ENCODE results near the gene LNX1.

The LNX1 gene

DNA sequence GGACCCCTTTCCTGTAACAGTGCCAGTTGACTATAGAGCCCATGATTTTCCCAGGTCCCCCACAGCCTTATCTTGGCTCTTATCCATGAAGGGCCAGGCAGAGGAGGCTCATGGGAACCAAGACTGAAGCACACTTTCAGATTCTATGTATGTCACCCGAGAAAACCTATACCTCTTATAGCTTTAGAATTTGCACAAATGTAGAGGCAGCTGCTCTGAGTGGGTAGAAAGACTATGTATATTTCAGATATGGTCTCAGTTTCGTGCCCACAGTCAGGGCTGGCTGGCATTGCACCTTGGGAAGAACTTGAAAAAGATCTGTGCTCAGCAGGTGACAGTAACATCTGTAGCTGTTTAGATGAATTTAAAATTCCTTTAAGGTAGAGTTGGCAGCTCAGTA lies 8.3 kb upstream of the LNX1 start:
- no peak for DNase-seq (ENCODE audit: low read depth, low spot score)

DNA sequence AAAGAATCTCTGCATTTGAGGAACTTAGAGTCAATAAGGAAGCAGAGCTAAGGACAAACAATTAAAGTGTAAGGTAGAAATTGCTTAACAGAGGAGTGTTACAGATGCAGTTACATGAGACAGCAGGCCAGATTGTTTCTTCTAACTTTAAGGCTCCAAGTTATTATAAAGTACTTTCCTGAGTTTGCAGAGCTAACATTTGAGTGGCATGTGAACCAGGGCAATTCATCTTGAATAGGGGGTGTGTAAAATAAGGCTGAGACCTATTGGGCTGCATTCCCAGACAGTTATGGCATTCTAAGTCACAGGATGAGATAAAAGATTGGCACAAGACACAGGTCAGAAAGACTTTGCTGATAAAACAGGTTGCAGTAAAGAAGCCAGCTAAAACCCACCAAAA lies 7.6 kb upstream of the LNX1 start:
- DNase-seq (ENCODE audit: low read depth, low spot score), result no peak

DNA sequence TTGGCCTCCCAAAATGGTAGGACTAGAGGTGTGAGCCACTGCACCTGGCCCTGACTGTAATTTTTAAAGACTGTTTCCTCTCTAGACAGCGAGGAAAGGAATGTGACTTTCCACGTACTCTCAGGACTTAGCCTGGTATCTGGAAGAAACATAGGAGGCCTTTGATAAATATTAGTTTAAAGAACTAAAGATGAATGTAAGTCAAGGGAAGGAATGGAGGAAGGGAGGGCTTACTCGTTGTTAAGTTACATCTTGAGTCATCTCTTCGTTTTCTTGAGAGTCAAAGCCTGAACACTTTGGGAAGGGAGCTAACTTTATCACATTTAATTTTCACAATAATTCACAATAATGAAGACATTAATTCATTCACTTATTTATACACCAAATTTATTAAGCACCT lies 7.2 kb upstream of the LNX1 start:
- DNase-seq (ENCODE audit: low read depth, low spot score), result no peak

DNA sequence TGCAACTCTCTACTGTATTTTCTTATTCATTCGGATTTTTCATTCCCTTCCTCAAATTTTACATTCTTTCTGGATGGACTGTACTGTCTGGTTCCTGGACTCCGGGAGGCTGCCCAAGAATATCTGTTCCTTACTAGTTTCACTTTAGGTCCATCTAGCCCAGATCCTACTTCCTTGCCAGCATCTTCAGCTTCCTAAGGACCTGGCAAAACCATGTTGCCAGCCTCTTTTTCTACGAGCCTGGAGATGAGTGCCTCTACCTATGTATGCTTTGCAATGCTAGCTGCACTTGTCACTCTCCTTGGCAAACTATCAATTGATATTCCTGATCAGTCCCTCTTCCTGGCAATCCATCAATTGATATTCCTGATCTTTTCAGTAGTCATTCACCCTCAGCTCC lies 5.6 kb upstream of the LNX1 start:
- DNase-seq (ENCODE audit: low read depth, low spot score), result no peak

DNA sequence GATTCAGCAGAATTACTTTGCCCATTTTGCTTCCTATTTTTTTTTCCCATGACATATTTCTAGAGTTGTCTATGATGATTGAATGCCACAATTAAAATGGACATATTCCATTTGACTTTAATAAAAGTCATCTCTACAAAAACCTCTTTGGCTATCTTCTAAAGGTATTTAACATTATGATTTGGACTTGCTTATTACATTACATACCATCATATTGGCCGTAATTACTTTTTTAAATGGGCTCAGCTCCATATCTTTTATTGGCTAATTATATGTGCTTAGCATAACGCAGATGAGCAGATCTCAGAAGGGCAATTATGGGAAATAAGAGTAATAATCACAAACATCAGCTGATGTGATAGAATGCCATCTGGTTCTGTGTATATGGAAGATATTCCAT lies 4.5 kb upstream of the LNX1 start:
- no peak for DNase-seq (ENCODE audit: low read depth, low spot score)

DNA sequence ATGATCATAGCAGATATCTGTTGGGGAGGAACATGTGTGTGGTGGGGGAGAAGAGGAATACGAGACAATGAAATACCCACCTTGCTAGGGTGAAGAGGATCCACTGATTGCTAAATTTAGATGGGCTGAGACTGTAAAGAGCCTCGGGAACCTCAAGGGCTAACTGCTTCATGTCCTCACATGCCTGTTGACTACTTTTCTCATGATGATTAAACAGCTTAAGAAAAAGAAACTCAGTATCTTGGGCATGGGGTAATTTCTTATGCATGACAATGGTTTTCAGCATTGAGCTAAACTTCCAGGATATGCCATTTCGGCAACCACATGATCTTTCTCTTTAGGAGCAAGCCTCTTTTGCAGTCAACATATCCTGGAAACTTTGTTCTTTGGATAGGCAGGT lies 3.9 kb upstream of the LNX1 start:
- DNase-seq (ENCODE audit: low read depth, low spot score), result no peak

DNA sequence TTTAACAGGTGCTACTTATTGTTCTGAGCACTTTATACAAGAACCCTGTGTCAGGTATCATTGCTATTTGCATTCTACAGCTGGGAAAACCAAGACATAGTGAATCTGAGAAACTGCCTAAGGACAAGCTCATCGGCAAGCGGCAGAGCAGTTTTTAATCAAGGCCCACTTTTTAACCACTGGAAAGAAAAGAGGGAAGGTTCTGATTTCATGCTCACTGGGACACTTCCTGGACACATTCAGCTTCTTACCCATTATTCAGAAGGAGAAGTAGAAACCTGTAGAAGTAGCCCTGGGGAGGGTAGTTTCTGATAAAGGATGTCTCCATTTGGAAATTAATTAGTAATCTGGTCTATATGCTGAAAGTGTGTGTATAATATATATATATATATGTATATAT lies 2.5 kb upstream of the LNX1 start:
- DNase-seq (ENCODE audit: low read depth, low spot score), result no peak

DNA sequence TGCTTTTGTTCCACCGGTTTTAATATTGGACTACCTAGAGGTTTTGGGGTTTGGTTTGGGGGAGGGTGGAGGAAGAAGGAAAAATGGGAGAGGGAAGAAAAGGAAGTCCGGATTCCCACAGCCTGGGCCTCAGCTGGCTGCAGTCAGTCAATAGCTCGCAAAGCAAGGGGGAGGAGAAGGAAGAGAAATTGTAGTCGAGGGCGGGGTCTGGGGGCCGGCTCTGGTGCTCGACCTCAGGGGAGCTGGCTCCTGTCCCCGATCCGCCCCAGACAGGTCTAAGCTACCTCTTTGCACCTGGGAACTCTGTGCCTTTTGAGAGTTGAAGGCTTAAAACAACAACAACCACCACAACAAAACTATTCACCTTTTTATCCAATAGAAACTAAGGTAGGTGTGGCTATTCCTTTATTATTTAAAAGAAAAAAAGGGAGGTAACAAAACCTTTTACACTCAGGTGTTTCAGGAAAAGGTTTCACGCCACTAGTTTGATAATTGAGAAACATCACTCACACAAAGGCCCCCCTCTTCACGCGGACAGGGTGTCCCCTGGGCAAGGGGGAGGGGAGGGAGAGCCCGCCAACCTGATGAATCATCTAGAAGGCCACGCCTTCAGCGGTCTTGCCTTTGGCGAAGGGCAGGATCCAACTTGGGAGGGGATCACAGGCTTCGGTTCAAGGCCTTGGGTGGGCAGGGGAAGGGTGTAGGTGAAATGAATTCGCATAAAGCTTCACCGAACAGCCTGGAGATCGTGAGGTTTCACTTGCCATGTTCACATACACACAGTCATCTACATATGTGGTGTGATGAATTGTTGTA lies 1.6 kb upstream of the LNX1 start:
- DNase-seq (ENCODE audit: low read depth, low spot score), result no peak

DNA sequence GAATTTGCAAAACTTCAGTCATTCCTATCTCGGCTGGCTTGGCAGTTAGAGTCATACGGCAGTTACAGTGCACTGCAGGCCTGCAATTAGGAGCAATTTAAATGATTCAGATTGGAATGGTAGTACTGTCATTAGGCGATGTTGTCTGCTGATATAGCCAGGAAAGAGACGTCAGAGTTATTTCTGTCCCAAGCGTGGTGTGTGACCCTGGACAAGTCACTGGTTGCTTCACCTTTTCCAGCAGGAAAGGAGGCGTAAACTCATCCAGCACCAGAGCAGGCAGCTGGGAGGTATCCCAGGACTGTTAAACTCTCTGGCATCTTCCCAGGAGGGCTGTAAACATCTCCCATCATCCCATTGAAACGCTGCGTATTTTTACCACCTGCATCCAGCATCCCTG lies 836 bp upstream of the LNX1 start:
- no peak for DNase-seq (ENCODE audit: low read depth, low spot score)

DNA sequence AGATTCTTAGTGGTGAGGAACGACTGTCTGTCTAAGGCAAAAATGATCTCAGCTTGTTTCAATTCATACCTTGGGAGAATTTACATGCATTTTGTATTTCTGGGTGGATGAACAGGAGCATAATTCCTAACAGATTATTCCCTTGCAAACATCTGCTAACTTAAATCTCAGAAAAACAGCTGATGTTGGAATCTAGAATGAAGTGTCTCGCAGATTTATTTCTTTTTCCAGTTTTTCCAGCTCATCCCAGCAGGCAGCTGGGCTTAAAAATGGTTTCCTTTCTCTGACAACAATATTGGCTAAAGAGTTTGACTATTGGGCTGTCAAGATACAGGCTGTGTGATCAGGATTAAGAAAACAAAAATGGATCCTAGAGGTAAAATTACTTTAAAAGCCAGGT lies 1.1 kb downstream of the LNX1 start:
- no peak for DNase-seq (ENCODE audit: low read depth, low spot score)

DNA sequence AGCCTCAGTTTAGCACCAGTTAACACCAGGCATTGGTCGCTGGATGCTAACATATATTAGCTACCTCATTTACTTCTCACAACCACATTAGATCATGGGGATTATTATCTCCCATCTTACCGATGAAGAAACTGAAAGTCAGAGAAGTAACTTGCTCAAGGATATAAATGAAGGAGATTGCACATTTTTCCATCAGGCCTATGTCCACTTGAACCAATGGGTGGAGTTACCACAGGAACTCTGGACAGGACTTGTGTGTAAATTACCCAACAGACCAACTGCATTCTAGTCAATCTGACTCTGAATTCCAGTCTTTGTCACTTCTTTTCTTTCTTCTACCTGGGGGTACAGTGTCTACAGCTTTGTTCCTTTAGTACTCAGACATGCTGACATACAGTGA lies 1.8 kb downstream of the LNX1 start:
- DNase-seq (ENCODE audit: low read depth, low spot score), result no peak

DNA sequence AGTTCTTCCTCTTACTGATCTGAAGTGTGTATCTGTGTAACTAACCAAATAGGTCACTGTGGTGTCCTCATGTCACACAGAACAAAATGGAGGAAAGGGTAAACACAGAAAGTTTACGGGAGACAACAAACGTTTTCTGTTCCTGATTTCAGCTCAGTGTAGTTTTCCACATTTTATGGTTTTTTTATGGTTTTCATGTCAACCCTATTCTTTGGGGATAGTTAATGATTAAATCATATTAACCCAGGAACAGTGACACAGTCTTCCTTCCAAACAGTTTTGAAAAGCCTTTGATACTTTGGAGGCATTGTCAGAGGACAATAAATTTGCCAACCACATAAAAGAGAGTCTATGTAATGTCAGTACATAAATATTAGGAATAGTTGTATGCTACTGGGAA lies 4.2 kb downstream of the LNX1 start:
- no peak for DNase-seq (ENCODE audit: low read depth, low spot score)

DNA sequence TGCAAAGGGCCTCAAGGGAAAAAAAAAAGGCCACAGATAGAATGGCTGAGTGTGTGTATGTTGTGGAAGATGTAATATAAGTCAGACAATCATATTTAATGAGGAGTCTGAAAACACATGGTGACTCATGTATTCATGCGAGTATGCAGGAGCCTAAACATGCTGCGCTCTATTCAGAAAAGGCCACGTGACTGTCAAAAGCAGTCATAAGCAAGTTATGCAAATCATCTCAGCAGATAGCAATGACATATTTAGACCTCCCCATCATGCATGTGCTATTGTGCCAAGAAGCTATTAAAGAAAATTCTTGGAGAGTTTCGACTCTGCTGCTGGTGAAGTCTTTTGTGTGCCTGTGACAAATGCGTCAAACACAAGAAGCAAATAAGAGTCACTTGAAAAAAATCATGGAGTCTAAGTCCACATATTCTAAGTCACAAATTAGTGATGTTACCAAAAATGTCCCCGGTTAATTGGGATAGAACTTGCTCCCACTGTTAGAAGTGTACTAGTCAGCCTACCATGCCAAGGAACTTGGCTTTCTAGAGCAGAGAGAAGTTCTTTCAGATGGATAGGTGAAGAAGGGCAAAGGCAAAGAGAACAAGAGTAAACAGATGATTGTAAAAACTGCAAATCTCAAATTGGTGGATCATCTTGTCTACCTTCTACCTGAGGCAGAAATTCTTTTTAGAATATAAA lies 5.0 kb downstream of the LNX1 start:
- DNase-seq (ENCODE audit: low read depth, low spot score), result no peak

DNA sequence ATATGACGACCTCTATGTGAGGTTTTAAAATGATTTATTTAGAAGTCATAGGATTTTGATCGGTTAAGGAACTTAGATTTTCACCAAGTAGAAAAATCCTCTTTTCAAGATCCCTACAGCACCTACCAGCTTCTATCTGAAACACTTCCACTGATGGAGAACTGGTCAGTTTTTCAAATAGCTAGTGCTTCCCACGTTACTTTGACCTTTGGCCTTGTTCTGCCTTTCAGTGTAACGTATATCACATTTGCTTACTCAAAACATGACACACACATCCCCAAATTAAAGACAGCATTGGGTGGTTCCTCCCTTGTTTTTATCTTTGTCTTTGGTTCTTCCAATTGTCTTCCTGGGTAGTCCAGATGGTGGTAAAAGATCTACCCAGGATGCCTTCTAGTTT lies 6.6 kb downstream of the LNX1 start:
- DNase-seq (ENCODE audit: low read depth, low spot score), result no peak

DNA sequence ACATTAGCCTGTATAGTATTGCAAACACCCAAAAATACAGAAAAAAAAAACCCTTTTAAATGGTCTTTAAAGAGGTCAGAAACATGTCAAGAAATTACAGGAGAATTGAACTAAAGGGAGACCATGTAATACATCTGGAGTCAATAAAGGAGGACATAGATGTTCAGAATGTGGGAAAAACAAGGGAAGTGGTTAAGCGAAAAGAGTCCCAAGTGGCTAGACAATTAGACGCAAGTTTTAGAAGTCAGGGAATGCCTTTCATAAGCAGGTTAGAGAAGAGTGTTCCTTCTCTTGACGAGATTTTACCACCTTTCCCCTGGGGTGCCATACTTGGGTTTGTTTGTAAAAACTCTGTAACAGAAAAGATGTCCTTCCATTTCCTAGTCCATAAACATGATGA lies 7.8 kb downstream of the LNX1 start:
- DNase-seq (ENCODE audit: low read depth, low spot score), result no peak

DNA sequence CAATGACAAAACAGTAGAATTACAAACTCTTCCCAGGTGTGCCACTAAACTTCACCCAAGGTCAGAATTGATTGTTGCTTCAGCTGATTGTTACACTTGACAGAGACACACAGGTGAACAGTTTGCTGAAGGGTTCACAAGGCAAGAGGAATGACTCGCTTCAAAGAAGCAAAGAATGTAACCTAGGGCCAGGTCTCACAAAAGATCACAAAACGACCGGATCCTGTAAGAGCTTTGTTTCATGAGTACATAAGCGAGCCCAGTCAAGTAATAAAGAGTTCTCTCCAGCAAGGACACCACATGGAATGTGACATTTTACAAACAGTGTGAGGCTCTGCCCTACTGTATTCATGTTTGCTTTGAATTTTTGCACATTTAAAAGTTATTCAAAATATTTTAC lies 9.1 kb downstream of the LNX1 start:
- no peak for DNase-seq (ENCODE audit: low read depth, low spot score)

DNA sequence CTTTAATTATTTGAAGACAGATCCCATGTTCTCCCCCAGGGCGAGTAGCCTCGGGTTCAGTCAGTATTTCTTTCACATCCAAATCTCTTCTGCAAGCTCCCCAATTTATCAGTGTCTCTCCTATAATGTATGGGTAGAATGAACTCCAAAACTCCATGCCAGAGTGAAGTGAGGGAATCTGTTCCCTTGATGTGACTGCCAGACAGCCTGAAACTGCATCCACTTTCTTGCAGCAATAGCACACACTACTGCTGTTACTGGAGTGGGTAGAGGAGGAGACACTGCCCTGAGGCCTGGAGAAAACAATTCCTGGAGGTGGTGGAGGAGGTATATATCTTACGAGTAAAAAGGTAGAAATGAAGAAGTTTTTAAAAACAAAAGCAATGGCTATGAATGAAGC lies 11.0 kb downstream of the LNX1 start:
- DNase-seq (ENCODE audit: low read depth, low spot score), result no peak

DNA sequence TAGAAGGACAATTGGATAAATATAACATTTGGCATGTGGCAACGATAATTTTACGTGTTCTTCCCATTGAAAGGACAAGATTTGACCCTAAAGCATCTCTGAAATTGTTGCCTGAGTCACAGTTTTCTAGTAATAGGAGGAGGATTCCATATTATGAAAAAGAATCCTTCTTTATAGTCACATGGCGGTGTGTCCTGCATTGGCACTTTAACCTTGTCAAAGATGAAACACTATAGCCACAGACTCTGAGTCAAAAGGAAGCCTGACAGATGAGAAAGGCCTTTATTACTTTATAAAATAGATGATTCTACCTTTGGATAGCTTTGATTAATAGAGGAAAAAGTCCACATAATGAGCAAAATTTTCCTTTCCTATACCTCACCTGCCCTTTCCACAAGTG lies 11.5 kb downstream of the LNX1 start:
- DNase-seq (ENCODE audit: low read depth, low spot score), result no peak

DNA sequence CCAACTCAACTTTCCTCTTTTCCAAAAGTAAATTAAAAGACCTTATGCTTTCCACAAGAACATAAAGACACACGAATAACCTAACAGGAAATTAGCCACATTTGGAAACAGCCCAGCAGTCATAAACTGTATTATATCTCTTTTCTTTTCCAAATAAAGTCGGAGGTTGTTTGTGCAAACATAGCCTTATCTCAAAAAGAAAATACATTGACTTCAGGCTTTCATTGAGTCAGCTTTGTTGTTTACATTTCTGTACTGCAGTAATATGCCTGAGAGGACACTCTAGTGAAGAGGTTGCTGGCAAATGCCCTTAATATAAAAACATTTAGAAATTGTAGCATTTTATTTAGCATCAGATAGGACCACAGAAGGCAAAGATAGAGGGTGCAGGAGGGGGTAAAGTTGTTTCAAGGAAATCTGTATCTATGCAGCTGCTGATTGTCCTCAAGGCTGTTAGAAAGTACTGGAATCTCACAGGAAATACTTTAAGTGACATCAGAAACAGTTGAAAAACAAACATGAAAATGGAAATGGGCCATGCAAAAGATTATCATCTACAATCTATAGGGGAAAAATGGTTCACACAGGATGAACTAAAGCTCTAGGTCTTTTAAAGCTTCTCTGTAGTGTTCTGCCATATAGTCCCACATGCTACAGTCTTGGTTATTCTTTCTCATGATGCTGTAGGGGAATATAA lies 14.5 kb downstream of the LNX1 start:
- no peak for DNase-seq (ENCODE audit: low read depth, low spot score)

DNA sequence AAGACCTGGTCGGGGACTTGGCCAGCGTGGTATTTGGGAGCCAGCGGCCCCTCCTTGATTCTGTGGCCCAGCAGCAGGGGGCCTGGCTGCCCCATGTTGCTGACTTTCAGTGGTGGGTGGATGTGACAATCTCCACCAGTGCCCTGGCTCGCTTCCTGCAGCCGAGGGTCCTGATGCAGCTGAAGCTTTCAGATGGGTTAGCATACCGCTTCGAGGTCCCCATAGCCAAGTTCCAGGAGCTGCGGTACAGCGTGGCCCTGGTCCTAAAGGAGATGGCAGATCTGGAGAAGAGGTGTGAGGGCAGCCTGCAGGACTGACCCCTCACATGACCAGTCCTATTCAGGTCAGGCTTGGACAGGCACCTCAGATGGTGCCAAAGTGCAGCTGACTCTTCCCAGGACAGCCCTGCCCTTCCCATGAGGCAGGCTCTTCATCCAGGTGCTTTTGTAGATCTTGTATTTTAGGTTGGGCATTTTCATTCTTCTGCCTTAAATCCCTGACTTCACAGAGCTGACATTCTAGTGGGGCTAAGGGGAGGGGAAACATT lies 15.1 kb downstream of the LNX1 start:
- no peak for DNase-seq (ENCODE audit: low read depth, low spot score)

DNA sequence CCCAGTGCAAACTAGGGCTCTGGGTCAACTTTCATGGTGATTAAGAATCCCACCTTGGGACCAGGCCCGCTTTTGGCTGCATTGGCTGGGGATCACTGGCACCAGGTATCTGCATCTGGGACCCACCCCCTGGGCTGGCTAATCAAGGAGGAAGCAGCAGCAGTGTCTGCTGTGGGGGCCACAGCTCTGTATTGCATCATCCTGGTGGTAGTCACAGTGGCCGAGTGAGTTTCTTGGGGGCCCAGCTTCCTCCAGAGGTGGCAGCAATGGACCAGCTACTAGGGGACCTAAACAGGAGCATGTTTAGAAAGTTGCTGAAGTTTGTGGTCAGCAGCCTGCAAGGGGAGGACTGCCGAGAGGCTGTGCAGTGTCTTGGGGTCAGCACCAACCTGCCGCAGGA lies 15.7 kb downstream of the LNX1 start:
- DNase-seq (ENCODE audit: low read depth, low spot score), result no peak

DNA sequence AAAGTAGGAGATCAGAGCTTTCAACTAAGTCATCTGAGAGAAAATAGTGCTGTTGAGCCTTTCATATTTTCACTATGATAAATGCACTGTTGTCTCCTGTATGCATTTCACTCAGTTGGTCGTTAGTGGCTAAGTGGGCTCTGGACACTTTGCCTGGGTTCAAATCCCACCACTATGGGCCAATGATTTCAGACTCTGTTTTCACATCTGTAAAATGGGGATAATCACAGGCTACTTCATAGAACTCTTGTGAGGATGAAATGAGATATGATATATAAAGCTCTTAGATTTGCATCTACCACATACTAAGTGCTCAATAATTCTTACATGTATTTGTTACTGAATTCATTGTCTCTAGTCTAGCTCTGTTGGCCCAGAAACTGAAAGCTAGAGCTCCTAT lies 16.8 kb downstream of the LNX1 start:
- DNase-seq (ENCODE audit: low read depth, low spot score), result no peak

DNA sequence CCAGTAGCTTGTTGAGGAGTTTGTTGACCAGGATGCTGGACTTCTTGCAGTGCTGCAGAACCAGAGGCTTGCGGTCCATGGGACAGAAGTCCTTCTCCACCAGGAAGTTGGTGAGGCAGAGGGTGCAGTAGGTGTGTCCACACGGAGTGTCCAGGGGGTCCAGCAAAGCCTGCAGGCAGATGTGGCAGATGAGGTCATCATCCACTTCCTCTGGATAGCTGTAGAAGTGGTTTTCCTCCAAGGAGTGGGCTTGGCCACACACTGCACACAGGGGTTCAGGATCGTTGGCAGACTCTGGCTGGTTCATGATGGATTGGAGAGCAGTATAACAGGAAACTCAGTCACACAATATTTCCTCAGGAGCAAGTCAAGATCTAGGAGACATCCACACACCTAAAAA lies 17.6 kb downstream of the LNX1 start:
- DNase-seq (ENCODE audit: low read depth, low spot score), result no peak

All from activated CD4-positive, CD25-positive, alpha-beta regulatory T cell treated with anti-CD3 and anti-CD28 coated beads, Interleukin-2, amount 50 U/mL, for 16 hours (primary cell).